HG03571 (cell line): ENCODE results near the gene KLHL17.
"Not testable (repeated sequence)": the region's sequence is repeated elsewhere in the genome, so short reads cannot be mapped to it uniquely, and the experiment has no call there.

Experiments
- ATAC-seq: cut with Tn5 transposase; IDR thresholded peaks from one replicate; pipeline ENCODE4 v1.9.1; 2021; ENCODE audit not compliant: unreplicated experiment

Gene KLHL17

DNA sequence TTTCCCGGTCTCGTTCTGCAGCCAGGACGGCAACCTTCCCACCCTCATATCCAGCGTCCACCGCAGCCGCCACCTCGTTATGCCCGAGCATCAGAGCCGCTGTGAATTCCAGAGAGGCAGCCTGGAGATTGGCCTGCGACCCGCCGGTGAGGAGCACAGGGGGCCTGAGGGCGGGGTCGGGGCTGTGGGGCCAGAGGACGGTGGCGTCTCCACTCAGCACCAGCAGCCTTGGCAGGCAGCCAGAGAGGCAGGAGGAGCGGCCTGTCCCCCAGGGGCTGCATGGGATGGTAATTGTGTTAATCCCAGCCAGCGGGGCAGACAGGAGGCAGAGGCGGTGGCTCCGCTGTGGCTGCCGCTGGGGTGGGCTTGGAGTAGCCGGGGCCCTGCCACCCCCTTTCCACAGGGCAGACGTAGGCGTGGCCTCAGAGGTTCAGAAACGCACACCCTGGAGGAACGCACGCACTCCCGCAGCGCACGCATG lies 24.6 kb upstream of the KLHL17 start:
- ATAC-seq, result no peak

DNA sequence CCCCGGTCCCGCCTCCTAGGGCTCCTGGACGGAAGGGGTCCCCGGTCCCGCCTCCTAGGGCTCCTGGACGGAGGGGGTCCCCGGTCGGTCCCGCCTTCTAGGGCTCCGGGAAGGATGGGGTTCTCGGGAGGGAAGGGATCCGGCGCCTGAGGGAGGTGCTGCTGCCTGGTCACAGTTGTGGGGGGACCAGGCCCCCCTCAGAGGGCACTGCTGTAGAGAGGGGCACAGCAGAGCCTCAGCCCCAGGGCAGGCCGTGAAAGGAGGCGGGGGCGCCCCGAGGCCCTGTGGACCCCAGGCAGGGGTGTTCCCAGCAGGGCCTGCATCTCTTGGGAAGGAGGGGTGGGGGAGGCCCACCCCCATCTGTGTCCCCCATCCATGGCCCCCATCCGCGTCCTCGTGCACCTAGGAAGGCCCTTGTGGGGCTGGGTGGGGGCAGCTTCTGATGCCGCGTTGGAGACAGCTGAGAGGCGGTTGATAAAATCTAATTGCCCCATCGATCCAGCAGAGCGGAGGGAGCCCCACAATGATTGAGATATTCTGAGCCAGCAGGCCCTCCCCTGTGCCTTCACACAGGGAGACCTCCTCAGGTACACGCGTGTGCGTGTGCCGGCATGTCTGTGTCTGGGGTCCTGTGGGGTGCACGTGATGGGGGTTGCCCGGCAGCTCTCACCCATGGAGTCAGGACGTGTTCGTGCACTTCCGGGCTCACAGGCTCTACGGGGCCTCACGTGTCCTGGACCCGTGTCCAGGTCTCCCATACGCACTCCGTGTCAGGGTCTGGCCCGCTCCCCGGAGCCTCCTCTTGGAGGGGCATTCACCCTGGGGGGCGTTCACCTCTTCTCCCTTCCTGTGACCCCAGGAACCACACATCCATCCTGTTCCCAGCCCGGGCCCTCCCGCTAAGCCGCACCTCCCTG lies 23.8 kb upstream of the KLHL17 start:
- ATAC-seq, result no peak

DNA sequence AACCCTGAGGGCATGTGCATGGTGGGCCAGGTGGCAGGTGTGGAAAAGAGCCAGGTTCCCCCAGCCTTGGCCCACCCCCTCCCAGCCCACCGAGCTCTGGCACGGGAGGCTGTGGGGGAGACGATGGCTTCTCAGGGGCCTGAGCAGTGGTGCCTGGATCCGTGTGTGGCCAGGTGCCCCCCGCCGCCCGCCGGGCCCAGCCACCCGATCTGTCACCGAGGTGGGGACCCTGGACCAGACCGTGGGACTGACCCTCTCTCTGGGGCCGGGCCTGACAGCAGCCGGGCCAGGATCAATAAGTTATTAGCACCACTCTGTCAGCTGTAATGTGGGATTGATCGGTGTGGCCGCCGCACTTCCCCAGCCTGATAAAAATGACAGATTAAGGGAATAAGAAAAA lies 22.9 kb upstream of the KLHL17 start:
- no peak for ATAC-seq

DNA sequence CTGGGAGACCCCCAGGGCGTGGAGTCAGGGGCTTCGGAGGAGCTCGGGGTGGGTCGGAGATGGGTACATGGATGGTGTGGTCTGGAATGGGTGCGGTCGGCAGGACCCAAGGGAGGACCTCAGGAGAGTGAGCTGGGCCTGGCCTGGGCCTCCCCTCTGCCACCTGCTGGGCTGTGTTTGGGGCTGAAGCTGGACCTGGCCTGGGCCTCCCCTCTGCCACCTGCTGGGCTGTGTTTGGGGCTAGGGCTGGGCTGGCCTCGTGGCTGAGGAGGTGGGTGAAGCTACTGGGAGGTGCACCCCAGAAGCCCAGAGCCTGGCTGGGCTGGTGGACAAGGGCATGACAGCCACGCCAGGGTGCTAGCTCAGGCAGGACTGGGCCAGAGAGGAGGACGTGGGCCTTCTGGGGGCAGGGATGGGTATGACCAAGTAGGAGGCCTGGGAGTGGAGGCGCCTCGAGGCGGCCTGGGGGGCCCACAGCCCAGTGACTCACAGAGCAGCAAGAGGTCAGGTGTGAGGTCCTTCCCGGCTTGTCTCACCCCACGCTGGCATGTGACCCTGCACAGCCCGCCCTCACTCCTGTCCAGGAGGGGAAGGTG lies 22.2 kb upstream of the KLHL17 start:
- no peak for ATAC-seq

DNA sequence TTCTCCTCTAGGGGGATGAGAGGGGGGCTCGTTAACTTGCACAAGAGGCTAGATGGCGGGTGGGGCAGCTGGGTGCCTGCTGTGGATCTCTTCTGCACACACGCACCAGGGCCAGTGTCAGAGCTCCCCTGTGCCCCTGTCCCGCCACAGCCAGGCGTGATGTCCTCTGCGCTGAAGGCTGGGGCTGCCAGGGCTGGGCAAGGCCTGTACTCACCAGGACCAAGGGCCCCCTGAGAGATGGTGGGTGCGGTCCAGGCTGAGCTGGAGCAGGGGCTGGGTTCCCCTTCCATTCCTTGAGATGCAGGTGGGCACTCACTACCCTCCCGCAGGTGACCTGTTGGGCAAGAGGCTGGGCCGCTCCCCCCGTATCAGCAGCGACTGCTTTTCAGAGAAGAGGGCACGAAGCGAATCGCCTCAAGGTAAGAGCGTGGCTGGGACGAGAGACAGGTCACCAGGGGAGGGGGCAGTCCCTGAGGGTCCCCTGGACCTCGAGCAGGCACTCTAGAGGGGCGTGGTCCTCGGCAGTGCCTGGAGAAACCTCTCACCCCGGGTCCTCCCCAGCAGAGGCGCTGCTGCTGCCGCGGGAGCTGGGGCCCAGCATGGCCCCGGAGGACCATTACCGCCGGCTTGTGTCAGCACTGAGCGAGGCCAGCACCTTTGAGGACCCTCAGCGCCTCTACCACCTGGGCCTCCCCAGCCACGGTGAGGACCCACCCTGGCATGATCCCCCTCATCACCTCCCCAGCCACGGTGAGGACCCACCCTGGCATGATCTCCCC lies 21.5 kb upstream of the KLHL17 start:
- ATAC-seq, result no peak

DNA sequence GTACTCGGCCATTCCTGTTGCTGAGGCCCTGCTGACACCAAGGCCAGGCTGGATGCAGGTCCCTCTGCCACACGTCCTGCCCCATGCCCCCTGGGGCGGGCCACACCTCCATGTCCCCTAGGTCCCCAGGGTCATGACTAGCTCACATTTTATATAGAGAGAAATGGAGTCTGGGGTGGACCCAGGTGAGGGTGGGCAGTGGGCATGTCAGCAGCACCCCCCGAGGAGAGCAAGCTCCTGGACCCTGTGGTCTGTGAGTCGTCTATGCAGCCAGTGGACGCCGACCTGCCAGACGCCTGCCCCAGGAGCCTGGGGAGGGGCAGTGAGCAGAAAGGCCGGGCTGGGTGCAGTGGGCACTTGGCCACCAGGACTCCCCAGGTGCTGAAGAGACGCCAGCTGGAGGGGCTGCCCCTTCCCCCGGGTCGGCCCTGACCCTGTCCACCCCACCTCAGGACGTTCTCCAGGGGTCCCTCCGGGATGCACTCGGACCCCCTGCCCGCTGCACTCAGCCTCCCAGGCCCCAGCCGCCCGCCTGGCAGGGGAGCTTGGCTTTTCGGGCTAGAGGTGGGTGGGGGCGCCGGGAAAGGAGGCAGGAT lies 20.8 kb upstream of the KLHL17 start:
- no peak for ATAC-seq

DNA sequence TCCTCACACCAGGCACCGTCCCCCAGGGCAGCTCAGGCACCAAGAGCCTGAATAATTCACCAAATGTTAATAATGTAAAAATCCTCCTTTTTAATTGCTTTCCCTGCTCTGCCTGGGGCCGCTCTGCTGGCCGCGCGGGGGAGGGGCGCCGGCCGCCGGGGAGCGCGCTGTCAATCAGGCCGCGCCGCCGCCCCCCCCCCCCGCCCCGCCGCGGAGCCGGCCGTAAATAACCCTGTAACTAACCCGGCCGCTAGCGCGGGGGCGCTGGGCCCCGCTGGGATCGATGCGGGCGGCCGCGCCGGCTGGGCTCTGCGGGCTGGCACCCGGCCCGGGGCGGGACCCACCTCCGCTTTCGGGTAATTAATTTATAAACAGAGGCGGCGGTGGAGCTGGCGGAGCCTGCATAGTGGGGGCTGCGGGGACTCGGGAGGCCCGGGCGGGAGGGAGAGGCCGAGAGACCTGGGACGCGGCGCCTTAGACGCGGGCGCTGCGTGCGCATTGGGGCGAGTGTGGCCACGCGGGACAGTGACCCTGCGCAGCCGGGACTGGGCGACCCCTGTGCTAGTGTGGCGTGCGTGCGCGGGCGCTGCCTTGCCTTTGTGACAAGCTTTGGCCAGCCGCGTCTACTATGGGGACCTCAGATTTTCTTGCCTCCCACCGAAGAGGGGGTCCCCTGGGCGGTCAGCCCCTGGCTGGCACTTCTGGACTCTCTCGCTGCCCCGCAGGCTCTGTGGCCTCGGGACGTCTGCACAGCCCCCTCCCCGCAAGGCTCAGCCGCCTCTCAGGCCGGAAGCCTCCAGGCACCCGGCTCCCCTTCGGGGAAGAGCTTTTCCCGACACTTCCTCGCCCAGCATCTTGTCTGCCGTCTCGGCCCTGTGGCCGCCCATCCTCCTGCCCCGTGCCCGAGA lies 20.0 kb upstream of the KLHL17 start:
- ATAC-seq, result no peak

DNA sequence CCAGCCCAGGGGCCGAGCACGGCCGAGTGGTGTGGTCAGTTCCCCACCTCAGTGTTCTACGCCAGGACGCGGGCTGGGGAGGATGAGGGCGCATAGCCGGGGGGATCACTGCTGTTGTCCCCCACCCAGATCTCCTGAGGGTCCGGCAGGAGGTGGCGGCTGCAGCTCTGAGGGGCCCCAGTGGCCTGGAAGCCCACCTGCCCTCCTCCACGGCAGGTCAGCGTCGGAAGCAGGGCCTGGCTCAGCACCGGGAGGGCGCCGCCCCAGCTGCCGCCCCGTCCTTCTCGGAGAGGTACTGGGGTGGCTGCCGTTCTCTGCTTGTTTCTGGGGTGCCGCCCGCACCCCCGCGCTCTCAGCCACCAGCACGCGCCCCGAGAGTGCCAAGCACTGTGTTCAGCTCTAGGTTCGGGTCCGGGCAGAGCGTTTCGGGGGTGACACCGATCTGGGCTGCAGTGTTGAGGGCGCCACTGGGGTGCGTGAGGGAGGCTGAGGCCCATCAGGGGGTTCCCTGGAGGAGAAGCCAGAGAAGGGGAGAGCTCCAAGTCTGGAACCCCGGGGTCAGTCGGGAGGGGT lies 19.3 kb upstream of the KLHL17 start:
- ATAC-seq, result no peak

DNA sequence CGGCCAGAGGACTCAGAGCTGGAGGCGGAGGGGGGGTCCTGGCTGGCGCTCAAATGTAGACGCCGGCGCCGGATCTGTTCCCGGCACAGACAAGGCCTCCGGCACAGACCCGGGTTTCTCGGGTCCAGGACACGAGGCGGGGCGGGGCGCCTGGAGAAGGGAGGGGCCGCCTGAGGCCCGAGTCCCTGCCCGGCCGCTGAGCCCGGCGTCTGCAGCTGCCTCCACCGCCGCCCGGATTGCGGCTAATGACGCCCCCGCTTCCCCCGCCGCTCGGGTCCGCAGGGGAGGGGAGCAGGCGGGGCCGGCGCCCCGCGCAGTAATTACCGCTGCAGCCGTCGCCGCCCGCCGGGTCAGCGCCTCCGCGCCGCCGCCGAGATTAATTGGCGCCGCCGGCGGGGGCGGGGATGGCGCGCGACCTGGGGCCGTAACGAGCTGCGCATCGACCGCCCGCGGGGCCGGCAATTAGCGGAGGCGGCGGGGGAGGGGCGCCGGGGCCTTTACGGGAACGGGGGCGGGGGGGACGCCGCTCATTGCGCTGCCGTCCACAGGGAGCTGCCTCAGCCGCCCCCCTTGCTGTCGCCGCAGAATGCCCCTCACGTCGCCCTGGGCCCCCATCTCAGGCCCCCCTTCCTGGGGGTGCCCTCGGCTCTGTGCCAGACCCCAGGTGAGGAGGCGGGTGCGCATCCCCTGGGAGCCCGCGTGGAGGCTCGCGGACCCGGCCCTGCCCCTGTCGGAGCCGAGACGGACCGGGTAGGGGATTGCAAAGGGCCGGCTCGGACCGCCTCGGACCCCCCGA lies 18.6 kb upstream of the KLHL17 start:
- ATAC-seq, result no peak

DNA sequence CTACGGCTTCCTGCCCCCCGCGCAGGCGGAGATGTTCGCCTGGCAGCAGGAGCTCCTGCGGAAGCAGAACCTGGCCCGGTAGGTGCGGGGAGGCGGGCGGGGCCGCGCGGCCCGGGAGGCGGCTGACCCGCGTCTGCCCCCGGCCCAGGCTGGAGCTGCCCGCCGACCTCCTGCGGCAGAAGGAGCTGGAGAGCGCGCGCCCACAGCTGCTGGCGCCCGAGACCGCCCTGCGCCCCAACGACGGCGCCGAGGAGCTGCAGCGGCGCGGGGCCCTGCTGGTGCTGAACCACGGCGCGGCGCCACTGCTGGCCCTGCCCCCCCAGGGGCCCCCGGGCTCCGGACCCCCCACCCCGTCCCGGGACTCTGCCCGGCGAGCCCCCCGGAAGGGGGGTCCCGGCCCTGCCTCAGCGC lies 18.0 kb upstream of the KLHL17 start:
- no peak for ATAC-seq

DNA sequence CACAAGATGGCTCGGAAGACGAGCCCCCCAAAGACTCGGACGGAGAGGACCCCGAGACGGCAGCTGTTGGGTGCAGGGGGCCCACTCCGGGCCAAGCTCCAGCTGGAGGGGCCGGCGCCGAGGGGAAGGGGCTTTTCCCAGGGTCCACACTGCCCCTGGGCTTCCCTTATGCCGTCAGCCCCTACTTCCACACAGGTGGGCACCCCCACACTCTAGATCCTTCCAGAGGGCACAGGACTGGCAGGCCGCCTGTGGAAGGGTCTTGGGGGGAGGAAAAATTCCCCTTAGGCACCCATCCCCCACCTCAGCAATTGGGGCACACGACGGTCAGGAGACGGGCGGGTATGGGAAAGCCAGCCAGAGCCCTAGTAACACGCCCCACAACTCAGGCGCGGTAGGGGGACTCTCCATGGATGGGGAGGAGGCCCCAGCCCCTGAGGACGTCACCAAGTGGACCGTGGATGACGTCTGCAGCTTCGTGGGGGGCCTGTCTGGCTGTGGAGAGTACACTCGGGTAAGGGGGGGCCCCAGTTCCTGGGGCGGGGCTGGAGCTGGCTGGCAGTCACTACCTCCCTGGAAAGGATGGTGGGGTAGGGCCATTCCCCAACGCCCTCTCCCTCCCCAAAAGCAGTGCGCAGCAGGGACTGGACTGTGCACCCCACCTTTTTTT lies 17.4 kb upstream of the KLHL17 start:
- ATAC-seq, result no peak

DNA sequence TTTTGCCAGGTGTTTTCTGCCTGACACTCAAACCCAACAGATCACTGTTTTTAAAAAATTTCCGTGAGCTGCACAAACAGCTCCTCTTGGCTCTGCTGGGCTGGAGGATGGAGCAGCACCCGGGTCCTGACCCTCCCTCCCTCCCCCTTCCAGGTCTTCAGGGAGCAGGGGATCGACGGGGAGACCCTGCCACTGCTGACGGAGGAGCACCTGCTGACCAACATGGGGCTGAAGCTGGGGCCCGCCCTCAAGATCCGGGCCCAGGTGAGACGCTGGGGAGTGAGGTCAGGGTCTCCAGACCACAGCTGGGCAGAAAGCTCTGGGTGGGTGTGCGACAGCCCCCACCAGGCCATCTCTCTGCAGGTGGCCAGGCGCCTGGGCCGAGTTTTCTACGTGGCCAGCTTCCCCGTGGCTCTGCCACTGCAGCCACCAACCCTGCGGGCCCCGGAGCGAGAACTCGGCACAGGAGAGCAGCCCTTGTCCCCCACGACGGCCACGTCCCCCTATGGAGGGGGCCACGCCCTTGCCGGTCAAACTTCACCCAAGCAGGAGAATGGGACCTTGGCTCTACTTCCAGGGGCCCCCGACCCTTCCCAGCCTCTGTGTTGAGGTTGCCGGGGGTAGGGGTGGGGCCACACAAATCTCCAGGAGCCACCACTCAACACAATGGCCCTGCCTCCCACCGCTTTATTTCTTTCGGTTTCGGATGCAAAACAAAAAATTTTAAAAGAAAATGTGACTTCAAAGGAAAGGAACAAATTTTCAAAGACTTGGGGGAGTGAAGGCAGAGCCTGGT lies 16.6 kb upstream of the KLHL17 start:
- no peak for ATAC-seq

DNA sequence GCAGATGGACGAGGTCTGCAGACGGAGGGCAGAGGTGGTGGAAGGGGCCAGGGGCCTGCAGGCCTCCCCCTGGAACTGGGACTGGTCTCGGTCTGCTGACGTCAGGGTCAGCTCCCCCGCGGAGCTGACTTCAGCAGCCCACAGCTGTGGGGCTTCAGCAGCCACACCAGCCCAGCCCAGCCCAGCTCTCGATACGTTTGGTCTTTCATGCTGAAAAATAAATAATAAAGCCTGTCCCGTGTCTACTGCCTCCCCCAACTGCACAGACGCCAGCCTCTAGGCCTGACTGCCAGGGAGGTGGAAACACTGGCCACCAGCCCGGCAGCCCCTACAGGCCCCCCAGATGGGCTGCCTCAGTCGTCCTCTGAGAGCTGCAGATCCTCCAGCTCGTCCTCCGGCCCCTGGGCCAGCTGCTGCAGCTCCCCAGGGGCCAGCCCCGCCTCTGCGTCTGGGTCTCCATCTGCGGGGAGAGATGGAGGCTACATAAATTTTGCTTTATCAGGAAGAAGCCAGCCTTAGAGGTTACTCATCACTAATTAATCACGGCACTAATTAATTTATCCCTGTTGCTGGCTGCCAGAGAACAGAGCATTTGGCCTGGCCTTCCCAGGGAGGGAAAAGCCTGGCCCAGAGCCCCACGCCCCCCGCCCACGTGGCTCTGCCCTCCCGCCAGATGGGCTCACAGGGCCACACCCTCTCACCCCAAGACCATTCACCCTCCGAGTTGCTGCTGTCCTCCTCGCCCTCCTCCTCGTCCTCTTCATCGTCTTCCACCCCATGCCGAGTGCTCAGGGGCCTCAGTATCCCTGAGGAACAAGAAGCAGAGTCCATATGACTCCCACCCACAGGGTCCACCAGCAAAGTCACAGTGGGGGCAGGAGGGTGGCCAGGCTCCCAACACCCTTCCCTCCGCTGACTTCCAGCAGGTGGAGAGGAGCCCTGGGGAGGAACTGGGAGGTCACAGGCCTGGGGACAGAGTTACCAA lies 15.8 kb upstream of the KLHL17 start:
- no peak for ATAC-seq

DNA sequence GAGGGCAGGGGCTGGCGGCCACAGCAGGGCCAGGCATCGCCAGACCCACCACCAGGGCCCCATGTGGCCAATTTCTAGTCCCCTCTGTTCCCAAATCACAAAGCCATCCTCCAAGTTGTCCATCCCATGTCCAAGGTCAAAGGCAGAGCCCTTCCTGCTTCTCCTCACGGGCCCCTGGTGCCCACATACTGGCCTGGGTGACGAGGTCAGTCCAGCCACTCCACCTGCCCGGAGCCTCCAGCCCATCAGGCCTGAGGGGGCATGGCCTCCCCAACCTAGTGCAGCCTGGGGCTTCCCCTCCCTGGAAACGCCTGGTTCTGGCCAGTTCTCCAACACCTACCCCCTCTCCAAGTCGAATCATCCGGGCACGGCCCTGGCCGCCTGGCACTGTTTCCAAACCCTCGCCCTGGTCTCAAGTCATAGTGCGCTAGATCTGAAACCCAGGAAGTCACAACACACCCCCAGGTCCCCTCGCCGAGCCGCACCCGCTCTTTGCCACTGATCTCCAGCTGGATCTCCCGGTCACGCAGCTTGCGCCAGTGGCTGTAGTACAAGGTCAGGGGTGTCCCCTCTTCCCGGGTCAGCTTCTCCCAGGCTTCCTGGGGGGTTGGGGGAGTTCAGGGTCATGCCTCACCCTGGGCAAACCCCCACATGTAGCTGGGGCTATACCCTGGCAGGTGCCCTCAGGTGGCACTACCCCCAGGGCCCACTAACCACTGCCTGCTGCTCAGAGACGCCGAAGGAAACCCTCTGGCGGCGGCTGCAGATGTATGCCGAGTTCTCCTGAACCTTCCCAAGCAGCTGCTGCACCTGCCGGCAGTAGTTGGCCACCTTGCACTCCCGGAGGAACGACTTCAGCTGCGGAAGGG lies 14.5 kb upstream of the KLHL17 start:
- no peak for ATAC-seq

DNA sequence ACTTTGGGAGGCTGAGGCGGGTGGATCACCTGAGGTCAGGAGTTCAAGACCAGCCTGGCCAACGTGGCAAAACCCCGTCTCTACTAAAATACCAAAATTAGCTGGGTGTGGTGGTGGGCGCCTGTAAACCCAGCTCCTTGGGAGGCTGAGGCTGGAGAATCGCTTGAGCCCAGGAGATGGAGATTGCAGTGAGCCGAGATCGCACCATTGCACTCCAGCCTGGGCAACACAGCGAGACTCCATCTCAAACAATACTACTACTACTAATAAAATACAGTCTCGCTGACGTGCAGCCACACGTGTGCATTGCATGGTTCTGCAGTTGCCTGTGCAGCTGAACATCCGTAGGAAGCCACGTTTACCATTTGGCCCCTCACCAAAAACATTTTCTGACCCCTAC lies 13.6 kb upstream of the KLHL17 start:
- ATAC-seq, result not testable (repeated sequence)

DNA sequence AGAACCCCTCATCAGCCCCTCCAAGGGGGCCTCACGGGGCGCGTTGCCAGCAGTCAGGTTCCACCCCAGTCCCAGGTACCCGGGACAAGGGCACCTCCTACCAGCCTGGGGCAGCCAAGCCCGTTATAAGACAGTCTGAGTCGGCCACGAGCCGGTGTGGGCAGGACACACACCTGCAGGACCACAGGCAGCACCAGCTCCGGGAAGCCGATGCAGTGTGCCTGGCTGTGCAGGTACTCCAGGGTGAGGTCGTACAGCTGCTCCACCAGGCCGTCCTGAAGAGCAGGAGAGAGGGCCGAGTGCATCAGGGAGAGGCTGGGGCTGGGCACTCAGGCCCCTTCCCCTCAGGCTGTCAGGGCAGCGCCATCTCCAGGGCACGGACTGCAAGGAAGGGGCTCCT lies 12.4 kb upstream of the KLHL17 start:
- no peak for ATAC-seq
